Activated naive CD8-positive, alpha-beta T cell (primary cell): Measurements from ENCODE around the gene OSBPL3.

Source experiments
- H3K27ac Mint-ChIP-seq: one replicate; pipeline ENCODE4 v1.8.0; 2021; ENCODE audit warnings: mixed read lengths
- H3K27me3 Mint-ChIP-seq: one replicate; pipeline ENCODE4 v1.8.0; 2021; ENCODE audit warnings: mixed read lengths
- H3K36me3 Mint-ChIP-seq: one replicate; pipeline ENCODE4 v1.8.0; 2021; ENCODE audit warnings: mixed read lengths
- H3K4me1 Mint-ChIP-seq: one replicate; pipeline ENCODE4 v1.8.0; 2021; ENCODE audit warnings: low read depth, mixed read lengths
- H3K4me3 Mint-ChIP-seq: one replicate; pipeline ENCODE4 v1.8.0; 2021; ENCODE audit warnings: mild to moderate bottlenecking, mixed read lengths
- H3K9me3 Mint-ChIP-seq: one replicate; pipeline ENCODE4 v1.8.0; 2021; ENCODE audit warnings: low read depth, mixed read lengths

The OSBPL3 gene

DNA sequence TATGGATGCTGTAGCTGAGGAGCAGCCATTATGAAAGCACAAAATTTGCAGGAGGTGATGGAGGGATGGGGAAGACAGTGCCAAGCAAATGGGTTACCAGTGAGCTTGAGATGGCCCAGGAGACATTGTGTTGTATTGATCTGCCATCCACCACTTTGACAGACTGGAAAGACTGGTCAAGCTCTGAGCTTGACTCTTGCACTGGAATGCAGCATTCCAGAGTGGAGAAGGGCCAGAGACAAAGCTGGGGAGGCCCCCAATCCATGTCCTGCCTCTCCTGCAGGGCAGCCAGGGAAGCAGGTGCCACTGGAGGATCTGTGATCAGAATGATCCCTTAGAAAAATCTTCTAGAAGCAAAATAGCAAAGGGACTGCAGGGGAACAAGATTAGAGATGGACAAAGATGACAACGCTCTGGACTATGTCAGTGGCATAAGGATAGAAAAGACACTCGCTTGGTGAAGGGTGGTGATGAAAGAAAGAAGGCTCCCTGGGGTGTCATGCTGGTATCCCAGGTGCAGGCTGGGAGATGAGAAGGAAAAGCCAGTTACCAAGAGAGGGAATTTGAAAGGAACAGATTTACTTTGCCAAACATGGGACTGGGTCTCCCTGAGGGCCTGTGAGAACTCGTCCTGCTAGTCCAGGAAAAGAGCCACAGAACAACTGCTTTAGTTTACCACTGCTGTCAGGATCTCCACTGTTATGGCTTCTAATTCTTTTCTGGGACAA, 227.7 kb downstream of the OSBPL3 start:
- Mint-ChIP-seq H3K4me1 (peaks cover 25% of the 10 kb centered on the region), H3K27me3 (peaks cover 11% of the 10 kb centered on the region), H3K27ac (no peak overlapping the region)

GRCh38 chr7:24751484-24751883, 228.5 kb downstream of the OSBPL3 start:
- H3K4me3 Mint-ChIP-seq = no peak overlapping the region
- H3K36me3 Mint-ChIP-seq = peaks cover 5% of the 10 kb centered on the region
- H3K27ac Mint-ChIP-seq = no peak overlapping the region
- H3K27me3 Mint-ChIP-seq = peaks cover 11% of the 10 kb centered on the region
- H3K4me1 Mint-ChIP-seq = peaks cover 22% of the 10 kb centered on the region
- no peaks in the 10 kb centered on the region for H3K9me3 Mint-ChIP-seq

More for the DNA sequence above, 227.7 kb downstream of the OSBPL3 start:
- Mint-ChIP-seq H3K9me3 (no peaks in the 10 kb centered on the region), H3K4me3 (no peak overlapping the region), H3K36me3 (peaks cover 5% of the 10 kb centered on the region)

DNA sequence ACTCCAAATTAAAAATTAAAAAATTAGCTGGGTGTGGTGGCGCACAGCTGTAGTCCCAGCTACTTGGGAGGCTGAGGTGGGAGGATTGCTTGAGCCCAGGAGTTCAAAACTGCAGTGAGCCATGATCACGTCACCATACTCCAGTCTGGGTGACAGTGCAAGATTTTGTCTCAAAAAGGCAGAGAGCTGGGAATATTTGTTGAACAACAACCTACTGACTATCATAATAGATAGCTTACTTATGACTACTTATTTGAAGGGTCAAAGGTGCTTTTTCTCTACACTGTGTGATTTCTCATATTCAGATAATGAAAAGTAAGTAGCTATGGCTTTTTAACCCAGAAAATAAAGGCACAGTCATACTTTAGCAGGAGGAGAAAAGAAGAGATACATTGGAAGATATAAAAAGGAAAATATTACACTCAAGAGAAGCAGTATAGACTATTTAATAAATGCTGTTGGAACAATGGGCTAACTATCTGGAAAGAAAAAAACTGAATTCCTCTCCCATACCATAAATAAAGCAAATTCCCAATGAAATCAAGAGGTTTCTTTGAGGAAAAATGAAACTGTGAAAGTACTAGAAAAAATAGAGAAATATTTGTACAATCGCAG, 229.4 kb downstream of the OSBPL3 start:
- Mint-ChIP-seq H3K27me3 (peaks cover 12% of the 10 kb centered on the region), H3K36me3 (peaks cover 5% of the 10 kb centered on the region), H3K9me3 (no peaks in the 10 kb centered on the region), H3K4me3 (no peak overlapping the region), H3K4me1 (peaks cover 12% of the 10 kb centered on the region), H3K27ac (no peak overlapping the region)

DNA sequence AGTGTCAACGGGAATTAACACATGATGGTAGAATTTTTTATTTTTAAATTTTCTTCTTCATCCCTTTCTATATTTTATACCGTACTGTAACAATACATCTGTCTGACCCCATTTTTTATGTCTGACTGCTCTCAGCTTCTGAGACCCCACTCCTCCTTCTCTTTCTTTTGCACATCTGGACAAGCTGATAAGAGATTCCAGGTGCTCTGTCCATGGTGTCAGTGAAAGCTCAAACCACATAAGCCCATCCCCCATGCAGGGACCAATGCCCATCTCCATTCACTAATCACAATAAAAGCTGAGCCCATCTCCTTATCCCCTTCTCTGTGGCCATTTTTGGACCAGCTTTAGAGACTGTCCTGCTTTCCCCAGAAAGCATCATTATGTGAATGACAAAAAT, 231.5 kb downstream of the OSBPL3 start:
- Mint-ChIP-seq H3K4me3 (no peak overlapping the region), H3K27ac (peak overlapping the region; percentile 43), H3K9me3 (no peaks in the 10 kb centered on the region), H3K4me1 (no peaks in the 10 kb centered on the region), H3K36me3 (peaks cover 3% of the 10 kb centered on the region), H3K27me3 (peaks cover 13% of the 10 kb centered on the region)
